Chondrocyte (in vitro differentiated cells): ENCODE results near the gene ASTN2. TPM values are rescaled to one million over a fixed set of nuclear protein-coding genes. Genes with fewer than 3 reads are reported as not detected.

ENCODE experiments used
- DNase-seq: peaks from one replicate; pipeline ENCODE4 v3.0.0; 2021; ENCODE audit warnings: mixed read lengths, low spot score
- H3K27ac Mint-ChIP-seq: one replicate; pipeline ENCODE4 v1.8.0; 2021; ENCODE audit warnings: mild to moderate bottlenecking, moderate library complexity, mixed read lengths; ENCODE audit not compliant: unreplicated experiment
- H3K27me3 Mint-ChIP-seq: 2 replicates; pipeline ENCODE4 v1.8.0; 2021; ENCODE audit warnings: low read depth, mixed read lengths
- H3K36me3 Mint-ChIP-seq: 2 replicates; pipeline ENCODE4 v1.8.0; 2021; ENCODE audit warnings: low read depth, mixed read lengths
- H3K4me1 Mint-ChIP-seq: 2 replicates; pipeline ENCODE4 v1.8.0; 2021; ENCODE audit warnings: low read depth, mild to moderate bottlenecking, mixed read lengths
- H3K4me3 Mint-ChIP-seq: one replicate; pipeline ENCODE4 v1.8.0; 2021; ENCODE audit warnings: mild to moderate bottlenecking, moderate library complexity, mixed read lengths; ENCODE audit not compliant: unreplicated experiment
- H3K9me3 Mint-ChIP-seq: 2 replicates; pipeline ENCODE4 v1.8.0; 2021; ENCODE audit warnings: low read depth, mixed read lengths
- CTCF ChIP-seq: fragments of 200-600 bp; sonication (generic); IDR thresholded peaks from 2 replicates; pipeline ENCODE4 v1.5.0; 2021; ENCODE audit warnings: antibody characterized with exemption, mild to moderate bottlenecking, moderate library complexity
- total RNA-seq: library from RNA; stranded (reverse); gene quantifications from 3 replicates; pipeline ENCODE4 v1.2.1, GENCODE V29; 2021

The ASTN2 gene
- total RNA-seq, 1 donor from 2014 or later, result 3.6 TPM

GRCh38 chr9:116547729-116548426, 867.0 kb downstream of the ASTN2 start:
- Mint-ChIP-seq H3K27ac (no peak overlapping the region), H3K9me3 (no peaks in the 10 kb centered on the region), H3K4me3 (no peak overlapping the region), H3K4me1 (peaks cover 18% of the 10 kb centered on the region), H3K27me3 (no peaks in the 10 kb centered on the region), H3K36me3 (no peaks in the 10 kb centered on the region)
- DNase-seq, result no peak
- no peak for TF ChIP-seq CTCF

GRCh38 chr9:116546711-116547581, 867.9 kb downstream of the ASTN2 start:
- peaks cover 18% of the 10 kb centered on the region for H3K4me1 Mint-ChIP-seq
- H3K9me3 Mint-ChIP-seq, result no peaks in the 10 kb centered on the region
- H3K27ac Mint-ChIP-seq, result no peak overlapping the region
- H3K4me3 Mint-ChIP-seq, result no peak overlapping the region
- no peak for DNase-seq
- H3K27me3 Mint-ChIP-seq, result no peaks in the 10 kb centered on the region
- TF ChIP-seq CTCF, result no peak
- H3K36me3 Mint-ChIP-seq, result no peaks in the 10 kb centered on the region

- TF ChIP-seq CTCF, result no peak
- Mint-ChIP-seq H3K36me3 (no peaks in the 10 kb centered on the region), H3K27ac (no peak overlapping the region), H3K4me1 (peaks cover 18% of the 10 kb centered on the region), H3K9me3 (no peaks in the 10 kb centered on the region), H3K4me3 (no peak overlapping the region), H3K27me3 (no peaks in the 10 kb centered on the region)
- no peak for DNase-seq
These were observed 870.0 kb downstream of the ASTN2 start for GRCh38 chr9:116544896-116545295.

- TF ChIP-seq CTCF, result no peak
- Mint-ChIP-seq H3K27me3 (no peaks in the 10 kb centered on the region), H3K4me3 (no peak overlapping the region), H3K36me3 (no peaks in the 10 kb centered on the region), H3K4me1 (peaks cover 18% of the 10 kb centered on the region), H3K9me3 (no peaks in the 10 kb centered on the region), H3K27ac (peak overlapping the region; percentile 43)
- no peak for DNase-seq
These were observed 871.0 kb downstream of the ASTN2 start for GRCh38 chr9:116543731-116544400.

- DNase-seq, result no peak
- H3K9me3 Mint-ChIP-seq, result peaks cover 8% of the 10 kb centered on the region
- no peak overlapping the region for H3K27ac Mint-ChIP-seq
- no peaks in the 10 kb centered on the region for H3K36me3 Mint-ChIP-seq
- peaks cover 12% of the 10 kb centered on the region for H3K4me1 Mint-ChIP-seq
- H3K4me3 Mint-ChIP-seq, result no peak overlapping the region
- no peak for TF ChIP-seq CTCF
- no peaks in the 10 kb centered on the region for H3K27me3 Mint-ChIP-seq
These were observed 873.5 kb downstream of the ASTN2 start for GRCh38 chr9:116541402-116541801.
